ENCODE measurements around the gene FIBP. TPM values are rescaled to one million over a fixed set of nuclear protein-coding genes. Genes with fewer than 3 reads are reported as not detected.

The FIBP gene
- total and polyA plus RNA-seq, 10 of the 15 experiments (the other 5 are each of a cell fraction or from before 2014, with no cell fraction given): 65.1 to 182 (median 94.6) TPM

GRCh38 chr11:65921033-65921555 is 32.8 kb upstream of the FIBP start (continued):
- no peak for TF ChIP-seq PBX3 (IDR thresholded peaks at IDR 0.05; ENCODE audit: insufficient replicate concordance, low read depth, low read length)

GRCh38 chr11:65920372-65920802 is 32.1 kb upstream of the FIBP start:
- TF ChIP-seq BACH1 (IDR thresholded peaks at IDR 0.05; ENCODE audit: borderline replicate concordance) (no peak), TAF1 (IDR thresholded peaks at IDR 0.05; ENCODE audit: borderline replicate concordance, low read depth, low read length) (no peak), MLLT1 (IDR thresholded peaks at IDR 0.05) (0 out of 2 replicates have a peak, but pooled peaks have one; percentile 17)
- BruUV-seq (replicated peaks): no TSS peak
- Histone ChIP-seq H3K79me2 (ENCODE audit: control insufficient read depth, insufficient read depth, low read length) (peaks cover 34% of the 10 kb centered on the region), H3K9ac (ENCODE audit: control insufficient read depth, insufficient read depth, low read length) (peak overlapping the region; percentile 68), H3K4me1 (ENCODE audit: control insufficient read depth, insufficient read depth, low read length) (peaks cover 22% of the 10 kb centered on the region), H2AFZ (ENCODE audit: control insufficient read depth, low read depth, low read length) (no peak overlapping the region), H3K9me3 (replicated peaks; ENCODE audit: control insufficient read depth, insufficient read depth, low read length) (no peaks in the 10 kb centered on the region), H4K20me1 (ENCODE audit: control insufficient read depth, insufficient read depth) (no peaks in the 10 kb centered on the region), H3K27me3 (replicated peaks in 1 of 2; ENCODE audit: control insufficient read depth in 2 of 2, insufficient read depth in 2 of 2, low read length in 1 of 2) (no peaks in the 10 kb centered on the region), H3K4me3 (peak overlapping the region; percentile 81), H3K36me3 (ENCODE audit: control insufficient read depth in 2 of 2, insufficient read depth in 2 of 2, low read length in 1 of 2) (peaks cover 0 to 2% of the 10 kb centered on the region in 2 experiments; a peak in 3 of 4 replicates), H3K4me2 (ENCODE audit: control insufficient read depth, insufficient read depth) (peak overlapping the region; percentile 95), H3K27ac (ENCODE audit: control insufficient read depth, insufficient read depth) (peak overlapping the region; percentile 51)
- no peak for DNase-seq (ENCODE audit: low read depth, low spot score)
- in situ Hi-C loops (cut with MboI): no loop called here
- 69% methylated on average over 14 of the region's 15 CpGs for WGBS (ENCODE audit: insufficient coverage, insufficient replicate concordance, low lambda C conversion rate, missing lambda C conversion rate)
- ChIA-PET POLR2A (interaction anchor here (0.6 to 1.5 kb wide), 6 partner anchors 8 to 61 kb away, joined by 3 to 5 read pairs (median 4); partner anchors contain the start of genes CCDC85B, FIBP and MUS81), CTCF (interaction anchor here (0.9 kb wide), 1 partner anchor 31 kb away, joined by 3 read pairs; the partner anchor contains the start of gene CCDC85B), SMC1A (ENCODE audit: uncharacterized antibody, unreplicated experiment) (interaction anchor here (0.7 to 1.2 kb wide), 2 partner anchors 31 to 143 kb away, joined by 3 read pairs; no protein-coding TSS in a partner anchor), RAD21 (ENCODE audit: unreplicated experiment) (interaction anchor here (0.7 to 1.8 kb wide), 2 partner anchors 12 to 30 kb away, joined by 3 to 5 read pairs; partner anchors contain the start of gene CCDC85B)
- intact Hi-C loops (cut with micrococcal nuclease; ENCODE audit: unreplicated experiment): no loop called here
- FAIRE-seq: no peak
- ATAC-seq: no peak

Data from GM12878 (cell line).